ENCODE measurements around the gene IQGAP2. TPM values are rescaled to one million over a fixed set of nuclear protein-coding genes. Genes with fewer than 3 reads are reported as not detected.

Gene IQGAP2
- total RNA-seq, 1 donor: 1.2 TPM

- no peak for TF ChIP-seq CTCF (IDR thresholded peaks at IDR 0.05; ENCODE audit: insufficient read depth, low read length)
- DNase-seq (ENCODE audit: low read depth): no peak
- no peak overlapping the region for H3K4me3 ChIP-seq (ENCODE audit: low read depth, low read length)
Measured at GRCh38 chr5:76412511-76412910, 9.4 kb downstream of the IQGAP2 start.

GRCh38 chr5:76413746-76414145, 10.7 kb downstream of the IQGAP2 start:
- no peak overlapping the region for H3K4me3 ChIP-seq (ENCODE audit: low read depth, low read length)
- no peak for TF ChIP-seq CTCF (IDR thresholded peaks at IDR 0.05; ENCODE audit: insufficient read depth, low read length)
- no peak for DNase-seq (ENCODE audit: low read depth)

GRCh38 chr5:76414788-76415187, 11.7 kb downstream of the IQGAP2 start:
- TF ChIP-seq CTCF (IDR thresholded peaks at IDR 0.05; ENCODE audit: insufficient read depth, low read length): no peak
- no peak for DNase-seq (ENCODE audit: low read depth)
- no peak overlapping the region for H3K4me3 ChIP-seq (ENCODE audit: low read depth, low read length)

- TF ChIP-seq CTCF (IDR thresholded peaks at IDR 0.05; ENCODE audit: insufficient read depth, low read length): no peak
- DNase-seq (ENCODE audit: low read depth): no peak
- no peak overlapping the region for H3K4me3 ChIP-seq (ENCODE audit: low read depth, low read length)
Measured at GRCh38 chr5:76415855-76416254, 12.8 kb downstream of the IQGAP2 start.

GRCh38 chr5:76419597-76420298, 16.7 kb downstream of the IQGAP2 start:
- H3K4me3 ChIP-seq (ENCODE audit: low read depth, low read length): no peak overlapping the region
- DNase-seq (ENCODE audit: low read depth): no peak
- no peak for TF ChIP-seq CTCF (IDR thresholded peaks at IDR 0.05; ENCODE audit: insufficient read depth, low read length)

- DNase-seq (ENCODE audit: low read depth): no peak
- no peak overlapping the region for H3K4me3 ChIP-seq (ENCODE audit: low read depth, low read length)
- TF ChIP-seq CTCF (IDR thresholded peaks at IDR 0.05; ENCODE audit: insufficient read depth, low read length): no peak
Measured at GRCh38 chr5:76422227-76422626, 19.1 kb downstream of the IQGAP2 start.

GRCh38 chr5:76422742-76423141, 19.7 kb downstream of the IQGAP2 start:
- TF ChIP-seq CTCF (IDR thresholded peaks at IDR 0.05; ENCODE audit: insufficient read depth, low read length): no peak
- no peak overlapping the region for H3K4me3 ChIP-seq (ENCODE audit: low read depth, low read length)
- no peak for DNase-seq (ENCODE audit: low read depth)

All from fibroblast of the aortic adventitia (primary cell).